SK-N-SH (cell line): ENCODE measurements around the gene ARHGAP26. TPM values are rescaled to one million over a fixed set of nuclear protein-coding genes. Genes with fewer than 3 reads are reported as not detected.

ENCODE experiments used
- CTCF ChIA-PET: fragments of 300-600, 350-600 bp; formaldehyde crosslinking; extraction: SDS; loops from one replicate; lab custom pipeline; 2021; lab: Yijun Ruan, JAX
- POLR2A ChIA-PET: fragments of 350-600 bp; sonication (Branson Sonifier 250); formaldehyde crosslinking; extraction: SDS; loops from one replicate; lab custom pipeline; 2020; ENCODE audit warnings: antibody characterized with exemption, inconsistent platforms; lab: Yijun Ruan, JAX
- DNase-seq: peaks from one replicate; pipeline ENCODE4 v3.0.0; 2012
- H2AFZ ChIP-seq: fragments of 200-600 bp; sonication (generic); 2 replicates; pipeline ENCODE4 v1.8.1; 2016; ENCODE audit warnings: antibody characterized with exemption, mild to moderate bottlenecking, low read depth
- H3F3A ChIP-seq: fragments of 200-600 bp; sonication (generic); replicated peaks from 2 replicates; pipeline ENCODE3; 2016; ENCODE audit warnings: antibody characterized with exemption, mild to moderate bottlenecking; ENCODE audit not compliant: insufficient read depth
- H3K27ac ChIP-seq, 2 experiments: fragments of 200-500 bp in 1 of 2; fragments of 200-600 bp in 1 of 2; sonication (Bioruptor generic) in 1 of 2; sonication (generic), shearing (Covaris generic) in 1 of 2; 2 replicates each; pipeline versions ENCODE4 v1.5.1 to v1.6.1; 2014 to 2016; ENCODE audit warnings: low read depth in 2 of 2, inconsistent platforms in 1 of 2, low read length in 1 of 2, mild to moderate bottlenecking in 1 of 2, mixed read lengths in 1 of 2
- H3K27me3 ChIP-seq: fragments of 200-600 bp; sonication (generic), shearing (Covaris generic); 2 replicates; pipeline ENCODE4 v1.6.1; 2016; ENCODE audit warnings: mixed run types; ENCODE audit not compliant: insufficient read depth
- H3K36me3 ChIP-seq, 2 experiments: fragments of 200-500 bp in 1 of 2; fragments of 200-600 bp in 1 of 2; sonication (Bioruptor generic) in 1 of 2; sonication (generic) in 1 of 2; replicated peaks in 1 of 2; 2 replicates each; pipeline versions ENCODE3 to v1.5.1; 2014 to 2016; ENCODE audit warnings: low read length in 1 of 2, mild to moderate bottlenecking in 1 of 2; ENCODE audit not compliant: insufficient read depth in 2 of 2, control insufficient read depth in 1 of 2
- H3K4me1 ChIP-seq, 2 experiments: fragments of 200-500 bp in 1 of 2; fragments of 200-600 bp in 1 of 2; sonication (Bioruptor generic) in 1 of 2; sonication (generic), shearing (Covaris generic) in 1 of 2; 2 replicates each; pipeline versions ENCODE4 v1.5.1 to v1.6.1; 2014 to 2016; ENCODE audit warnings: low read depth in 1 of 2, low read length in 1 of 2, mixed run types in 1 of 2; ENCODE audit not compliant: insufficient read depth in 2 of 2, control insufficient read depth in 1 of 2
- H3K4me2 ChIP-seq: fragments of 200-600 bp; sonication (generic), shearing (Covaris generic); 2 replicates; pipeline ENCODE4 v1.6.1; 2017; ENCODE audit warnings: mixed run types
- H3K4me3 ChIP-seq, 2 experiments: fragments of 200-500 bp in 1 of 2; fragments of 200-600 bp in 1 of 2; sonication (Bioruptor generic) in 1 of 2; sonication (generic), shearing (Covaris generic) in 1 of 2; 2 replicates each; pipeline versions ENCODE4 v1.5.1 to v1.8.1; 2014 to 2016; ENCODE audit warnings: low read depth in 2 of 2, inconsistent platforms in 1 of 2, low read length in 1 of 2, mild to moderate bottlenecking in 1 of 2, mixed read lengths in 1 of 2, moderate library complexity in 1 of 2
- H3K79me2 ChIP-seq: fragments of 200-600 bp; sonication (generic); 2 replicates; pipeline ENCODE4 v1.8.1; 2017; ENCODE audit warnings: mild to moderate bottlenecking; ENCODE audit not compliant: insufficient read depth
- H3K9ac ChIP-seq: fragments of 200-600 bp; sonication (generic); 2 replicates; pipeline ENCODE4 v1.6.1; 2017; ENCODE audit warnings: mixed run types
- H3K9me2 ChIP-seq: fragments of 200-600 bp; sonication (generic); 2 replicates; pipeline ENCODE4 v1.6.1; 2017; ENCODE audit warnings: mixed run types
- H3K9me3 ChIP-seq: fragments of 200-600 bp; sonication (generic); 2 replicates; pipeline ENCODE4 v1.6.1; 2017; ENCODE audit warnings: mixed run types, mild to moderate bottlenecking, moderate library complexity
- H4K20me1 ChIP-seq: fragments of 200-600 bp; sonication (generic); 2 replicates; pipeline ENCODE4 v1.6.1; 2017; ENCODE audit warnings: mild to moderate bottlenecking, mixed run types; ENCODE audit not compliant: insufficient read depth
- EZH2phosphoT487 ChIP-seq: fragments of 200-600 bp; sonication (generic); IDR thresholded peaks from 2 replicates; pipeline ENCODE4 v1.6.1; 2017; ENCODE audit warnings: low read depth, mixed run types, mild to moderate bottlenecking, antibody characterized with exemption, moderate library complexity, borderline replicate concordance
- FOXJ3 ChIP-seq: sonication (generic); formaldehyde crosslinking; IDR thresholded peaks from 2 replicates; pipeline ENCODE4 v1.5.1; 2020; ENCODE audit warnings: mild to moderate bottlenecking, missing genetic modification reagents
- IRF3 ChIP-seq: fragments of 150-350 bp; IDR thresholded peaks from 2 replicates; pipeline ENCODE4 v1.6.1; 2016; ENCODE audit warnings: mild to moderate bottlenecking, low read depth, low read length
- JUND ChIP-seq: IDR thresholded peaks from 2 replicates; pipeline ENCODE4 v1.4.0; 2012
- MEF2A ChIP-seq: IDR thresholded peaks from 2 replicates; pipeline ENCODE4 v1.4.0; 2012; ENCODE audit warnings: low read depth, borderline replicate concordance
- MXI1 ChIP-seq: IDR thresholded peaks from 2 replicates; pipeline ENCODE4 v1.6.1; 2012; ENCODE audit warnings: mild to moderate bottlenecking, low read depth, low read length, improper control_type of control experiment
- NFIC ChIP-seq: IDR thresholded peaks from 2 replicates; pipeline ENCODE4 v1.4.0; 2012; ENCODE audit warnings: borderline replicate concordance
- NRF1 ChIP-seq: IDR thresholded peaks from 2 replicates; pipeline ENCODE4 v1.6.1; 2012; ENCODE audit warnings: low read depth, mild to moderate bottlenecking, low read length
- POLR2AphosphoS5 ChIP-seq: IDR thresholded peaks from 2 replicates; pipeline ENCODE4 v1.6.1; 2012; ENCODE audit warnings: low read depth, low read length
- RAD21 ChIP-seq: IDR thresholded peaks from 2 replicates; pipeline ENCODE4 v1.6.1; 2012; ENCODE audit warnings: mild to moderate bottlenecking, low read length
- REST ChIP-seq: IDR thresholded peaks from 2 replicates; pipeline ENCODE4 v1.6.1; 2012; ENCODE audit warnings: mild to moderate bottlenecking, low read depth, low read length, moderate library complexity
- RXRA ChIP-seq: IDR thresholded peaks from 2 replicates; pipeline ENCODE4 v1.4.0; 2012; ENCODE audit warnings: low read depth, mild to moderate bottlenecking, borderline replicate concordance
- SIN3A ChIP-seq: IDR thresholded peaks from 2 replicates; pipeline ENCODE4 v1.6.1; 2012; ENCODE audit warnings: low read depth, mild to moderate bottlenecking, low read length, moderate library complexity, borderline replicate concordance
- SMC3 ChIP-seq: IDR thresholded peaks from 2 replicates; pipeline ENCODE4 v1.6.1; 2012; ENCODE audit warnings: low read depth, low read length, improper control_type of control experiment
- USF2 ChIP-seq: fragments of 150-350 bp; IDR thresholded peaks from 2 replicates; pipeline ENCODE4 v1.6.1; 2017; ENCODE audit warnings: antibody characterized with exemption, low read length, low read depth, borderline replicate concordance
- WGBS: methylation state at CpG from one replicate; pipeline ENCODE4 v1.1.6; 2017; ENCODE audit warnings: low lambda C conversion rate; 5-methylcytosine and 5-hydroxymethylcytosine counted together
- polyA plus RNA-seq, 3 experiments: library from polyadenylated mRNA; depleted of rRNA; stranded (reverse); fragments of >200 nt; gene quantifications; 2 replicates each; pipeline ENCODE4 v1.2.3, GENCODE V29; 2012
- TF ChIP-seq, protein P1 (sequence below): IDR thresholded peaks from 2 replicates; pipeline ENCODE4 v1.4.0; 2012; ENCODE audit warnings: low read depth, borderline replicate concordance
- TF ChIP-seq, protein P2 (sequence below): IDR thresholded peaks from 2 replicates; pipeline ENCODE4 v1.4.0; 2012; ENCODE audit warnings: low read depth
- TF ChIP-seq, protein P3 (sequence below): IDR thresholded peaks from 2 replicates; pipeline ENCODE4; 2012

The ARHGAP26 gene
- polyA plus RNA-seq, 1 of the 3 experiments (the other 2 are of a cell fraction), result 6.1 TPM

- 96% methylated on average over 2 of the region's 2 CpGs for WGBS
- H3K36me3 ChIP-seq, result peaks cover 0 to 5% of the 10 kb centered on the region in 2 experiments
- no peak for DNase-seq
- H4K20me1 ChIP-seq, result no peaks in the 10 kb centered on the region
- TF ChIP-seq EZH2phosphoT487 (no peak), JUND (no peak), SIN3A (no peak), FOXJ3 (CRISPR knock-in tag) (no peak), IRF3 (no peak), MEF2A (no peak), SMC3 (no peak), NRF1 (no peak), POLR2AphosphoS5 (no peak), RXRA (no peak), REST (no peak), USF2 (no peak), RAD21 (no peak), NFIC (no peak), MXI1 (no peak)
- TF ChIP-seq, protein P1, sequence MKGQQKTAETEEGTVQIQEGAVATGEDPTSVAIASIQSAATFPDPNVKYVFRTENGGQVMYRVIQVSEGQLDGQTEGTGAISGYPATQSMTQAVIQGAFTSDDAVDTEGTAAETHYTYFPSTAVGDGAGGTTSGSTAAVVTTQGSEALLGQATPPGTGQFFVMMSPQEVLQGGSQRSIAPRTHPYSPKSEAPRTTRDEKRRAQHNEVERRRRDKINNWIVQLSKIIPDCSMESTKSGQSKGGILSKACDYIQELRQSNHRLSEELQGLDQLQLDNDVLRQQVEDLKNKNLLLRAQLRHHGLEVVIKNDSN, result no peak
- TF ChIP-seq, protein P2, sequence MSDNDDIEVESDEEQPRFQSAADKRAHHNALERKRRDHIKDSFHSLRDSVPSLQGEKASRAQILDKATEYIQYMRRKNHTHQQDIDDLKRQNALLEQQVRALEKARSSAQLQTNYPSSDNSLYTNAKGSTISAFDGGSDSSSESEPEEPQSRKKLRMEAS, result no peak
- TF ChIP-seq, protein P3, sequence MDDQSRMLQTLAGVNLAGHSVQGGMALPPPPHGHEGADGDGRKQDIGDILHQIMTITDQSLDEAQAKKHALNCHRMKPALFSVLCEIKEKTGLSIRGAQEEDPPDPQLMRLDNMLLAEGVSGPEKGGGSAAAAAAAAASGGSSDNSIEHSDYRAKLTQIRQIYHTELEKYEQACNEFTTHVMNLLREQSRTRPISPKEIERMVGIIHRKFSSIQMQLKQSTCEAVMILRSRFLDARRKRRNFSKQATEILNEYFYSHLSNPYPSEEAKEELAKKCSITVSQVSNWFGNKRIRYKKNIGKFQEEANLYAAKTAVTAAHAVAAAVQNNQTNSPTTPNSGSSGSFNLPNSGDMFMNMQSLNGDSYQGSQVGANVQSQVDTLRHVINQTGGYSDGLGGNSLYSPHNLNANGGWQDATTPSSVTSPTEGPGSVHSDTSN, result no peak
- TF ChIP-seq, all 33 proteins: peak for 0
- H3K9me3 ChIP-seq, result no peaks in the 10 kb centered on the region
- POLR2A ChIA-PET, result no interaction called here
- no peak overlapping the region for H3K27ac ChIP-seq
- H3K4me2 ChIP-seq, result no peak overlapping the region
- no peak overlapping the region for H3K9ac ChIP-seq
- CTCF ChIA-PET, result interaction anchor here (1.2 to 1.9 kb wide), 3 partner anchors 9 to 108 kb away, joined by 3 to 5 read pairs (median 3); no protein-coding TSS in a partner anchor
- H3K4me3 ChIP-seq, result no peak overlapping the region
- H3K4me1 ChIP-seq, result peaks cover 0 to 11% of the 10 kb centered on the region in 2 experiments; a peak in 2 of 4 replicates
- no peaks in the 10 kb centered on the region for H3K9me2 ChIP-seq
- peaks cover 13% of the 10 kb centered on the region for H3F3A ChIP-seq
- H3K79me2 ChIP-seq, result no peaks in the 10 kb centered on the region
- no peak overlapping the region for H2AFZ ChIP-seq
- H3K27me3 ChIP-seq, result no peaks in the 10 kb centered on the region
Observed at GRCh38 chr5:143030349-143030748, 260.2 kb downstream of the ARHGAP26 start.
